ENCODE data around the gene TSSK3. TPM values are rescaled to one million over a fixed set of nuclear protein-coding genes. Genes with fewer than 3 reads are reported as not detected.

The TSSK3 gene
- total RNA-seq, 1 experiment from 2014 or later: 4.3 TPM

DNA sequence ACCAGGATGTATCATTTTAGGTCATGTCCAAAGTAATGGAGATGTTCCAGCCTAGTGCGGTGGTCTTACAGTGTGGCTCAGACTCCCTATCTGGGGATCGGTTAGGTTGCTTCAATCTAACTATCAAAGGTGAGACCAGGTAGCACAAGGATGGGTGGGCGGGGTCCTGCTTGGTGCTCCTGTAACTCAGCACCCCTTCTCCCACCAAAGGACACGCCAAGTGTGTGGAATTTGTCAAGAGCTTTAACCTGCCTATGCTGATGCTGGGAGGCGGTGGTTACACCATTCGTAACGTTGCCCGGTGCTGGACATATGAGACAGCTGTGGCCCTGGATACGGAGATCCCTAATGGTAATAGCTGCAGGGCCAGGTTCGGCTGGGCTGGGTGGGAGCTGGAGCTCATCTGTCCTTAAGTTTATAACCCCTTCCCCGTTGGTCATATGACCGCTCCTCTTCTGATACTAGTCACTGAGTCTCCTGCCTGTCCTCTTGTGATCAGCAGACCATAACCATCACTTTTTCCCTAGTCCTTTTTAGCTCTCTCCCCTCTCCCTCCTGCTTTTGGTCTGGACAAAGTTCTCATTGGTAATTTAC is 31.7 kb upstream of the TSSK3 start:
- H3K4me3 ChIP-seq (ENCODE audit: low read depth, low read length, poor library complexity, severe bottlenecking): no peak overlapping the region
- TF ChIP-seq EZH2 (IDR thresholded peaks at IDR 0.05; ENCODE audit: borderline replicate concordance, low read depth, low read length, poor library complexity, severe bottlenecking): no peak
- TF ChIP-seq, protein P1, sequence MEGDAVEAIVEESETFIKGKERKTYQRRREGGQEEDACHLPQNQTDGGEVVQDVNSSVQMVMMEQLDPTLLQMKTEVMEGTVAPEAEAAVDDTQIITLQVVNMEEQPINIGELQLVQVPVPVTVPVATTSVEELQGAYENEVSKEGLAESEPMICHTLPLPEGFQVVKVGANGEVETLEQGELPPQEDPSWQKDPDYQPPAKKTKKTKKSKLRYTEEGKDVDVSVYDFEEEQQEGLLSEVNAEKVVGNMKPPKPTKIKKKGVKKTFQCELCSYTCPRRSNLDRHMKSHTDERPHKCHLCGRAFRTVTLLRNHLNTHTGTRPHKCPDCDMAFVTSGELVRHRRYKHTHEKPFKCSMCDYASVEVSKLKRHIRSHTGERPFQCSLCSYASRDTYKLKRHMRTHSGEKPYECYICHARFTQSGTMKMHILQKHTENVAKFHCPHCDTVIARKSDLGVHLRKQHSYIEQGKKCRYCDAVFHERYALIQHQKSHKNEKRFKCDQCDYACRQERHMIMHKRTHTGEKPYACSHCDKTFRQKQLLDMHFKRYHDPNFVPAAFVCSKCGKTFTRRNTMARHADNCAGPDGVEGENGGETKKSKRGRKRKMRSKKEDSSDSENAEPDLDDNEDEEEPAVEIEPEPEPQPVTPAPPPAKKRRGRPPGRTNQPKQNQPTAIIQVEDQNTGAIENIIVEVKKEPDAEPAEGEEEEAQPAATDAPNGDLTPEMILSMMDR (conservative IDR thresholded peaks at IDR 0.05; ENCODE audit: low read depth, low read length): no peak
- H3K36me3 ChIP-seq (ENCODE audit: insufficient read depth, low read length, poor library complexity, severe bottlenecking): peaks cover 77% of the 10 kb centered on the region
- POLR2A ChIA-PET (ENCODE audit: low non-redundant PET): interaction anchor here (0.6 kb wide), 2 partner anchors 22 to 115 kb away, joined by 3 read pairs; no protein-coding TSS in a partner anchor
- BruUV-seq (replicated peaks): no TSS peak
- no peaks in the 10 kb centered on the region for H3K9me3 ChIP-seq (ENCODE audit: low read depth, low read length, poor library complexity, severe bottlenecking)
- CTCF ChIA-PET: no interaction called here
- H3K27ac ChIP-seq (ENCODE audit: low read depth, low read length, poor library complexity, severe bottlenecking): no peak overlapping the region
- no peak for DNase-seq (ENCODE audit: low spot score)
- intact Hi-C loops (cut with micrococcal nuclease; ENCODE audit: unreplicated experiment): loop anchor here (10.0 kb wide), 1 partner anchor 106 kb away; the partner anchor contains the start of genes EIF3I and TMEM234
- no peaks in the 10 kb centered on the region for H3K4me1 ChIP-seq (ENCODE audit: insufficient read depth, low read length, poor library complexity, severe bottlenecking)
- no peaks in the 10 kb centered on the region for H3K27me3 ChIP-seq (replicated peaks; ENCODE audit: insufficient read depth, low read depth, low read length, poor library complexity)

DNA sequence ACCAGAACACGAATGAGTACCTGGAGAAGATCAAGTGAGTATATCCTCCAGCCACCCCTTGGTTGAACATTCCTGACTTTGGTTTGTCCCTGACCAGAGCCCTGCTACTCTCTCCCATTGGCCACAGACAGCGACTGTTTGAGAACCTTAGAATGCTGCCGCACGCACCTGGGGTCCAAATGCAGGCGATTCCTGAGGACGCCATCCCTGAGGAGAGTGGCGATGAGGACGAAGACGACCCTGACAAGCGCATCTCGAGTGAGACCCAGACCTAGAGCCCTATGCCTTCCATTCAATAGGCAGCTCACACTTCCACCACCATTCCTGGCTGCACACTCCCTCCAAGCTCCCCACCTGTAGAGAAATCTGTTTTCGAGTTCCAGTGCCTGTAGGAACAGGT is 30.8 kb upstream of the TSSK3 start:
- DNase-seq (ENCODE audit: low spot score): no peak
- POLR2A ChIA-PET (ENCODE audit: low non-redundant PET): interaction anchor here (0.6 kb wide), 1 partner anchor 21 kb away, joined by 3 read pairs; no protein-coding TSS in a partner anchor
- H3K4me1 ChIP-seq (ENCODE audit: insufficient read depth, low read length, poor library complexity, severe bottlenecking): peaks cover 3% of the 10 kb centered on the region
- TF ChIP-seq, protein P1 (conservative IDR thresholded peaks at IDR 0.05; ENCODE audit: low read depth, low read length): no peak
- no peak for TF ChIP-seq EZH2 (IDR thresholded peaks at IDR 0.05; ENCODE audit: borderline replicate concordance, low read depth, low read length, poor library complexity, severe bottlenecking)
- H3K27me3 ChIP-seq (replicated peaks; ENCODE audit: insufficient read depth, low read depth, low read length, poor library complexity): no peaks in the 10 kb centered on the region
- no TSS peak for BruUV-seq (replicated peaks)
- peaks cover 77% of the 10 kb centered on the region for H3K36me3 ChIP-seq (ENCODE audit: insufficient read depth, low read length, poor library complexity, severe bottlenecking)
- H3K9me3 ChIP-seq (ENCODE audit: low read depth, low read length, poor library complexity, severe bottlenecking): no peaks in the 10 kb centered on the region
- peak overlapping the region; percentile 21 for H3K27ac ChIP-seq (ENCODE audit: low read depth, low read length, poor library complexity, severe bottlenecking)
- CTCF ChIA-PET: interaction anchor here (1.0 kb wide), 1 partner anchor 116 kb away, joined by 4 read pairs; no protein-coding TSS in a partner anchor
- H3K4me3 ChIP-seq (ENCODE audit: low read depth, low read length, poor library complexity, severe bottlenecking): no peak overlapping the region
- intact Hi-C loops (cut with micrococcal nuclease; ENCODE audit: unreplicated experiment): loop anchor here (10.0 kb wide), 1 partner anchor 107 kb away; the partner anchor contains the start of genes EIF3I and TMEM234

DNA sequence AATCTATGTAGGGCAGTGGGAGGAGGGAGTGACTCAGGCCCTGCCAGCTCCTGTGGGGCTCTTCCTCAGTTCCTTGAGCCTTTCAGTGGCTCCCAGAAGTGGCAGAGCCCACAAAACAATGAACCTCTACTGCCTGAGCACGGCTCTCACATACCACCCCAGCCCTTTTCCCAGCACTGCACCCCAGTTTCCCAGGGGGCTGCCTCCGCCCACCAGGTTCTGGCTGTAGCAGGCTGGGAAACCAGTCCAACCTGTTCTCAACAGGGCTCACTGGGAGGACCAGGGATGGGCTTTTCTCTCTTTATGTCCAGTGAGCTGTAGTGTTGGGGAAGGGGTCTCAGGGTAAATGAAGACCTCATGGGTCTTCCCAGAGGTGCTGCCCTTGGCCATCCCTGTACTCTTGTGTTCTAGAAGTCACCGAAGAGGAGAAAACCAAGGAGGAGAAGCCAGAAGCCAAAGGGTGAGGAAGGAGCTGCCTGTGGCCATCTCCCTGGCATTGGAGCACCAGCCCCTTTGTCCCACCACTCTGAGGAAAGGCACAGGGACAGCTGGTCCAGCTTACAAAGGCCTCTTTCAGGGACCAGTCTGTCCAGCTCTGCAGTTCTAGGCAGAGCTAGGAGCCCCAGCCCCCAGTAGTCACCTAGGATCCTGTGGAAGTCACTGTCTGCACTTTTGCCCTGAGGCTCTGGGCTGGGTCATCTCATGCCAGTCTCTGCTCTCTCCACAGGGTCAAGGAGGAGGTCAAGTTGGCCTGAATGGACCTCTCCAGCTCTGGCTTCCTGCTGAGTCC is 29.9 kb upstream of the TSSK3 start:
- H3K36me3 ChIP-seq (ENCODE audit: insufficient read depth, low read length, poor library complexity, severe bottlenecking): peaks cover 69% of the 10 kb centered on the region
- no peaks in the 10 kb centered on the region for H3K27me3 ChIP-seq (replicated peaks; ENCODE audit: insufficient read depth, low read depth, low read length, poor library complexity)
- no peaks in the 10 kb centered on the region for H3K9me3 ChIP-seq (ENCODE audit: low read depth, low read length, poor library complexity, severe bottlenecking)
- DNase-seq (ENCODE audit: low spot score): no peak
- ChIA-PET CTCF (interaction anchor here (1.0 kb wide), 1 partner anchor 117 kb away, joined by 4 read pairs; no protein-coding TSS in a partner anchor), POLR2A (ENCODE audit: low non-redundant PET) (interaction anchor here (0.6 to 0.9 kb wide), 3 partner anchors 23 to 63 kb away, joined by 3 to 9 read pairs (median 4); partner anchors contain the start of gene BSDC1)
- peak overlapping the region; percentile 44 for H3K27ac ChIP-seq (ENCODE audit: low read depth, low read length, poor library complexity, severe bottlenecking)
- intact Hi-C loops (cut with micrococcal nuclease; ENCODE audit: unreplicated experiment): loop anchor here (10.0 kb wide), 1 partner anchor 108 kb away; the partner anchor contains the start of genes EIF3I and TMEM234
- peaks cover 12% of the 10 kb centered on the region for H3K4me1 ChIP-seq (ENCODE audit: insufficient read depth, low read length, poor library complexity, severe bottlenecking)
- BruUV-seq (replicated peaks): no TSS peak
- TF ChIP-seq EZH2 (IDR thresholded peaks at IDR 0.05; ENCODE audit: borderline replicate concordance, low read depth, low read length, poor library complexity, severe bottlenecking): no peak
- TF ChIP-seq, protein P1 (conservative IDR thresholded peaks at IDR 0.05; ENCODE audit: low read depth, low read length): no peak
- H3K4me3 ChIP-seq (ENCODE audit: low read depth, low read length, poor library complexity, severe bottlenecking): no peak overlapping the region
